Mammary epithelial cell (primary cell): ENCODE results near the gene ENOX1.

Source experiments
- EZH2 ChIP-seq: IDR thresholded peaks from 2 replicates; pipeline ENCODE4 v1.6.1; 2012; ENCODE audit warnings: low read length, inconsistent platforms, borderline replicate concordance
- TF ChIP-seq, protein P1 (sequence below), 2 donors: IDR thresholded peaks in 1 of 2; conservative IDR thresholded peaks in 1 of 2; 2 replicates each; pipeline ENCODE4 v1.5.1; 2011 to 2012; ENCODE audit warnings: inconsistent platforms in 2 of 2, low read length in 2 of 2, mild to moderate bottlenecking in 2 of 2, control low read depth in 1 of 2, low read depth in 1 of 2; ENCODE audit not compliant: insufficient read depth in 1 of 2; ENCODE audit errors: extremely low read depth in 1 of 2

DNA sequence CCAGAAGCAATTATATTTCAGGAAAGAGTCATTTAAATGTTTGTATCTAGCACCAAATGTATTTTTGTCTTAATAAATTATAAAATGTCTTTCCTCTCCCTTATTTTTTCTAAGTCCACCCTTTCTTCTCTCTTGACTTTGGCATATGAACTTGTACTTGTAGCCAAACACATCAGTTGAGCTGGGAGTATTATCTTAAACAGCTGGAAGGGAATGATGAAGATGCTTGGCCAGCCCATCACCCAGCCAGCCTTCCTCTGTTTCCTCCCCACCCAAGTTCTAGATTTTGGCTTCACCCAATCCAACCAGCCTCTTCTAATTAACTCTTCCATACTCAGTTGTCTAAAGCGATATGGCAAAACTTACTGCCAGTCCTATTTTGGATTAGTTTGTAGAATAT lies 272.5 kb downstream of the ENOX1 start:
- TF ChIP-seq, protein P1, sequence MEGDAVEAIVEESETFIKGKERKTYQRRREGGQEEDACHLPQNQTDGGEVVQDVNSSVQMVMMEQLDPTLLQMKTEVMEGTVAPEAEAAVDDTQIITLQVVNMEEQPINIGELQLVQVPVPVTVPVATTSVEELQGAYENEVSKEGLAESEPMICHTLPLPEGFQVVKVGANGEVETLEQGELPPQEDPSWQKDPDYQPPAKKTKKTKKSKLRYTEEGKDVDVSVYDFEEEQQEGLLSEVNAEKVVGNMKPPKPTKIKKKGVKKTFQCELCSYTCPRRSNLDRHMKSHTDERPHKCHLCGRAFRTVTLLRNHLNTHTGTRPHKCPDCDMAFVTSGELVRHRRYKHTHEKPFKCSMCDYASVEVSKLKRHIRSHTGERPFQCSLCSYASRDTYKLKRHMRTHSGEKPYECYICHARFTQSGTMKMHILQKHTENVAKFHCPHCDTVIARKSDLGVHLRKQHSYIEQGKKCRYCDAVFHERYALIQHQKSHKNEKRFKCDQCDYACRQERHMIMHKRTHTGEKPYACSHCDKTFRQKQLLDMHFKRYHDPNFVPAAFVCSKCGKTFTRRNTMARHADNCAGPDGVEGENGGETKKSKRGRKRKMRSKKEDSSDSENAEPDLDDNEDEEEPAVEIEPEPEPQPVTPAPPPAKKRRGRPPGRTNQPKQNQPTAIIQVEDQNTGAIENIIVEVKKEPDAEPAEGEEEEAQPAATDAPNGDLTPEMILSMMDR (conservative IDR thresholded peaks at IDR 0.05 in 1 of 2, IDR thresholded peaks at IDR 0.05 in 1 of 2; ENCODE audit: extremely low read depth in 1 of 2, insufficient read depth in 1 of 2, low read depth in 1 of 2, low read length in 2 of 2): no peak
- no peak for TF ChIP-seq EZH2
